K562 (cell line): Measurements from ENCODE around the gene AGT. TPM values are rescaled to one million over a fixed set of nuclear protein-coding genes. Genes with fewer than 3 reads are reported as not detected.
"Not testable (repeated sequence)": the region's sequence is repeated elsewhere in the genome, so short reads cannot be mapped to it uniquely, and the experiment has no call there.

Experiments
- ATAC-seq: fragments of 200-7000 bp; cut with Tn5 transposase; 3 replicates; pipeline ENCODE4 v1.9.1; 2020; ENCODE audit warnings: moderate library complexity
- BruUV-seq: library from RNA; stranded (reverse); fragments of 400-500 nt; replicated peaks from 2 replicates; lab custom pipeline; 2021; lab: Mats Ljungman, UMichigan
- CTCF ChIA-PET: fragments of 300-600 bp; formaldehyde crosslinking; extraction: SDS; loops from one replicate; lab custom pipeline; 2021; ENCODE audit warnings: low intra/inter-chr PET ratio; lab: Yijun Ruan, JAX
- POLR2A ChIA-PET: fragments of 300-600, 350-650 bp; sonication (Branson Sonifier 250); formaldehyde crosslinking; extraction: SDS; loops from one replicate; lab custom pipeline; 2021; ENCODE audit warnings: antibody characterized with exemption, inconsistent platforms; lab: Yijun Ruan, JAX
- DNase-seq, 4 experiments: peaks; one replicate each; pipeline versions ENCODE4 v3.0.0 to v3.0.0-alpha.2; 2011 to 2018; ENCODE audit warnings: low spot score in 3 of 4, mixed read lengths in 3 of 4; ENCODE audit errors: extremely low read depth in 1 of 4
- FAIRE-seq: peaks from 2 replicates; lab custom pipeline; 2011; peaks lifted over from hg19 to GRCh38; lab: Jason Lieb, UNC
- H2AFZ ChIP-seq: 2 replicates; pipeline ENCODE4 v1.6.0; 2011; ENCODE audit warnings: low read depth, low read length, control low read depth, inconsistent platforms
- H3K27ac ChIP-seq: fragments of 200-600 bp; 3 replicates; pipeline ENCODE4 v1.8.0; 2011; ENCODE audit warnings: low read depth, mild to moderate bottlenecking, control low read depth, inconsistent platforms, low read length, moderate library complexity, mixed read lengths; ENCODE audit errors: extremely low read depth
- H3K27me3 ChIP-seq, 2 experiments: fragments of 300-600 bp in 1 of 2; 2 replicates in 1 of 2; 3 replicates in 1 of 2; pipeline versions ENCODE4 v1.6.0 to v1.8.0; 2011; ENCODE audit warnings: inconsistent platforms in 2 of 2, low read length in 2 of 2, mild to moderate bottlenecking in 1 of 2, mixed read lengths in 1 of 2, moderate library complexity in 1 of 2; ENCODE audit not compliant: control insufficient read depth in 2 of 2, insufficient read depth in 2 of 2
- H3K36me3 ChIP-seq: fragments of 300-600 bp; 3 replicates; pipeline ENCODE4 v1.8.0; 2011; ENCODE audit warnings: mild to moderate bottlenecking, low read length, inconsistent platforms; ENCODE audit not compliant: control insufficient read depth, insufficient read depth
- H3K4me1 ChIP-seq, 2 experiments: fragments of 200-600 bp in 1 of 2; replicated peaks in 1 of 2; 2 replicates in 1 of 2; 3 replicates in 1 of 2; pipeline versions ENCODE4 v1.5.1 to v1.8.0; 2011; ENCODE audit warnings: inconsistent platforms in 2 of 2, low read length in 2 of 2, mild to moderate bottlenecking in 1 of 2, mixed read lengths in 1 of 2, moderate library complexity in 1 of 2; ENCODE audit not compliant: control insufficient read depth in 2 of 2, insufficient read depth in 2 of 2
- H3K4me2 ChIP-seq: 2 replicates; pipeline ENCODE4 v1.6.1; 2011; ENCODE audit warnings: low read length, control low read depth, inconsistent platforms, mixed read lengths; ENCODE audit not compliant: insufficient read depth
- H3K4me3 ChIP-seq: fragments of 200-600 bp; sonication (generic), shearing (Covaris generic); 2 replicates; pipeline ENCODE4 v1.5.1; 2016; ENCODE audit warnings: control low read depth, inconsistent platforms
- H3K79me2 ChIP-seq: fragments of 200-600 bp; 3 replicates; pipeline ENCODE4 v1.8.0; 2011; ENCODE audit warnings: low read length, inconsistent platforms; ENCODE audit not compliant: control insufficient read depth, insufficient read depth
- H3K9ac ChIP-seq, 2 experiments: 2 replicates each; pipeline versions ENCODE4 v1.6.0 to v1.6.1; 2011; ENCODE audit warnings: low read depth in 2 of 2, low read length in 2 of 2, control low read depth in 1 of 2, inconsistent platforms in 1 of 2, mild to moderate bottlenecking in 1 of 2, mixed read lengths in 1 of 2; ENCODE audit not compliant: insufficient read depth in 1 of 2
- H3K9me1 ChIP-seq: one replicate; pipeline ENCODE4 v1.6.0; 2011; ENCODE audit warnings: inconsistent platforms, mild to moderate bottlenecking, low read length, moderate library complexity; ENCODE audit not compliant: control insufficient read depth, insufficient read depth
- H3K9me3 ChIP-seq: replicated peaks from 2 replicates; pipeline ENCODE4 v1.5.1; 2011; ENCODE audit warnings: low read depth, low read length, inconsistent platforms; ENCODE audit not compliant: control insufficient read depth, insufficient read depth
- H4K20me1 ChIP-seq: replicated peaks from 2 replicates; pipeline ENCODE4 v1.6.1; 2011; ENCODE audit warnings: low read length, inconsistent platforms, mixed read lengths; ENCODE audit not compliant: control insufficient read depth, insufficient read depth
- AFF1 ChIP-seq, 2 experiments: fragments of 450-650 bp; IDR thresholded peaks; 2 replicates each; pipeline ENCODE4 v1.6.1; 2018; ENCODE audit warnings: mild to moderate bottlenecking in 2 of 2, low read depth in 1 of 2; ENCODE audit not compliant: partially characterized antibody in 2 of 2
- DMBX1 ChIP-seq: fragments of 250-450 bp; sonication (Bioruptor Pico); IDR thresholded peaks from 2 replicates; pipeline ENCODE4 v1.8.0; 2022; ENCODE audit warnings: inconsistent platforms, mild to moderate bottlenecking, moderate library complexity, borderline replicate concordance
- FOXP4 ChIP-seq: sonication (generic); formaldehyde crosslinking; IDR thresholded peaks from 2 replicates; pipeline ENCODE4 v1.8.0; 2022; ENCODE audit warnings: mild to moderate bottlenecking, missing genetic modification reagents, borderline replicate concordance
- RBM22 ChIP-seq: fragments of 200-400 bp; formaldehyde crosslinking; IDR thresholded peaks from 2 replicates; pipeline ENCODE4 v1.6.1; 2018; ENCODE audit warnings: low read length, low read depth; ENCODE audit not compliant: poor library complexity, severe bottlenecking
- SAFB2 ChIP-seq: fragments of 200-400 bp; formaldehyde crosslinking; IDR thresholded peaks from 2 replicates; pipeline ENCODE4 v1.6.1; 2018; ENCODE audit warnings: borderline replicate concordance, low read length, low read depth, moderate library complexity; ENCODE audit not compliant: severe bottlenecking
- TBL1XR1 ChIP-seq, 2 experiments: IDR thresholded peaks; 2 replicates each; pipeline ENCODE4 v1.6.1; 2012; ENCODE audit warnings: improper control_type of control experiment in 2 of 2, low read length in 2 of 2, mild to moderate bottlenecking in 1 of 2
- ZNF232 ChIP-seq: sonication (generic); formaldehyde crosslinking; IDR thresholded peaks from 2 replicates; pipeline ENCODE4 v1.8.0; 2022; ENCODE audit warnings: mild to moderate bottlenecking, missing genetic modification reagents
- ZNF583 ChIP-seq: fragments of 250-450 bp; sonication (Bioruptor Pico); IDR thresholded peaks from 2 replicates; pipeline ENCODE4 v1.4.0; 2020
- WGBS: fragments of 100-300 bp; shearing (Covaris generic); methylation state at CpG from one replicate; pipeline ENCODE4 v1.1.6; 2016; ENCODE audit warnings: low coverage, mixed read lengths; ENCODE audit not compliant: insufficient coverage; ENCODE audit errors: missing lambda C conversion rate; 5-methylcytosine and 5-hydroxymethylcytosine counted together
- in situ Hi-C: fragments of 300-500 bp; cut with MboI; formaldehyde crosslinking; loops from 4 replicates; pipeline ENCODE4 v1.15.0; 2018; ENCODE audit warnings: inconsistent platforms, mixed read lengths
- intact Hi-C: fragments of 100-400 bp; cut with micrococcal nuclease; formaldehyde crosslinking; loops from 2 replicates; pipeline ENCODE4 v1.14.2; 2022
- polyA plus RNA-seq, 8 experiments: library from polyadenylated mRNA; depleted of rRNA in 4 of 8; stranded (reverse) in 5 of 8; unstranded in 3 of 8; fragments of >200 nt; fragmentation: Nextera tagmentation in 2 of 8; fragmentation: Illumina TruSeq in 1 of 8; extraction: Ambion mirVana in 2 of 8; extraction: Trizol in 1 of 8; gene quantifications; 2 replicates each; pipeline versions ENCODE4 v1.2.1 to v1.2.3, GENCODE V29; 2011 to 2014; ENCODE audit warnings: inconsistent platforms in 1 of 8, missing spikeins in 1 of 8
- total RNA-seq, 7 experiments: library from RNA; depleted of rRNA in 6 of 7; stranded (reverse); fragments of >200 nt in 6 of 7; fragmentation: Illumina TruSeq in 2 of 7; extraction: Trizol in 2 of 7; gene quantifications; 2 replicates each; pipeline versions ENCODE4 v1.2.1 to v1.2.3, GENCODE V29; 2011 to 2021; ENCODE audit warnings: low replicate concordance in 1 of 7

The AGT gene
- total and polyA plus RNA-seq, 9 of the 15 experiments (the other 6 are each of a cell fraction or from before 2014, with no cell fraction given) = 0.40 TPM; not detected in 8

GRCh38 chr1:230699716-230700115 lies 14.2 kb downstream of the AGT start:
- CTCF ChIA-PET = no interaction called here
- WGBS = 0% methylated on average over 1 of the region's 1 CpG
- H3K4me3 ChIP-seq = no peak overlapping the region
- H3K27ac ChIP-seq = no peak overlapping the region
- in situ Hi-C loops = no loop called here
- peaks cover 0 to 4% of the 10 kb centered on the region in 2 experiments; a peak in 1 of 5 replicates for H3K4me1 ChIP-seq
- no peaks in the 10 kb centered on the region for H3K79me2 ChIP-seq
- BruUV-seq = no TSS peak
- H3K9me3 ChIP-seq = no peaks in the 10 kb centered on the region
- POLR2A ChIA-PET = interaction anchor here (0.8 kb wide), 1 partner anchor 17 kb away, joined by 4 read pairs; no protein-coding TSS in a partner anchor
- ATAC-seq (no peak), FAIRE-seq (no peak), DNase-seq (no peak)
- H2AFZ ChIP-seq = no peak overlapping the region
- H3K9me1 ChIP-seq = no peaks in the 10 kb centered on the region
- no peak for TF ChIP-seq RBM22
- no peak for TF ChIP-seq TBL1XR1 (IDR thresholded peaks at IDR 0.05; ENCODE audit: low read length in 2 of 2)
- no peak for TF ChIP-seq ZNF583 (CRISPR knock-in tag)
- TF ChIP-seq FOXP4 = no peak
- TF ChIP-seq DMBX1 (CRISPR knock-in tag) = no peak
- TF ChIP-seq AFF1 (IDR thresholded peaks at IDR 0.05; ENCODE audit: low read depth in 1 of 2, partially characterized antibody in 2 of 2) = no peak
- TF ChIP-seq SAFB2 = no peak
- no peak for TF ChIP-seq ZNF232
- no peaks in the 10 kb centered on the region for H3K36me3 ChIP-seq
- H3K9ac ChIP-seq = no peak overlapping the region
- no peak overlapping the region for H3K4me2 ChIP-seq
- intact Hi-C loops = loop anchor here (5.0 kb wide), 1 partner anchor 73 kb away; no protein-coding TSS in a partner anchor
- H3K27me3 ChIP-seq = peaks cover 52 to 60% of the 10 kb centered on the region in 2 experiments
- peaks cover 9% of the 10 kb centered on the region for H4K20me1 ChIP-seq

GRCh38 chr1:230698964-230699363 lies 15.0 kb downstream of the AGT start:
- H3K4me2 ChIP-seq, H2AFZ ChIP-seq, H4K20me1 ChIP-seq, BruUV-seq, H3K79me2 ChIP-seq, H3K9me1 ChIP-seq, H3K4me3 ChIP-seq, ATAC-seq, in situ Hi-C loops, H3K27ac ChIP-seq, H3K9me3 ChIP-seq, H3K36me3 ChIP-seq, H3K9ac ChIP-seq, DNase-seq, FAIRE-seq, CTCF ChIA-PET, H3K4me1 ChIP-seq: not testable (repeated sequence)
- POLR2A ChIA-PET = interaction anchor here (0.8 kb wide), 3 partner anchors 17 to 679 kb away, joined by 3 to 4 read pairs (median 4); no protein-coding TSS in a partner anchor
- intact Hi-C loops = loop anchor here (5.0 kb wide), 1 partner anchor 73 kb away; no protein-coding TSS in a partner anchor
- peaks cover 45 to 52% of the 10 kb centered on the region in 2 experiments for H3K27me3 ChIP-seq
